ENCODE measurements around the gene ELANE. TPM values are rescaled to one million over a fixed set of nuclear protein-coding genes. Genes with fewer than 3 reads are reported as not detected.

Gene ELANE
- total RNA-seq, 1 donor from 2014 or later: 0.67 TPM

- Histone ChIP-seq H3K4me3 (ENCODE audit: low read depth, low read length) (peak within 1 kb of the TSS; percentile 34), H3K27me3 (ENCODE audit: control insufficient read depth, insufficient read depth, low read length) (peaks cover 29% of the 10 kb centered on the region), H3K36me3 (ENCODE audit: control insufficient read depth, insufficient read depth, low read length) (no peaks in the 10 kb centered on the region)
- TF ChIP-seq, protein P1, sequence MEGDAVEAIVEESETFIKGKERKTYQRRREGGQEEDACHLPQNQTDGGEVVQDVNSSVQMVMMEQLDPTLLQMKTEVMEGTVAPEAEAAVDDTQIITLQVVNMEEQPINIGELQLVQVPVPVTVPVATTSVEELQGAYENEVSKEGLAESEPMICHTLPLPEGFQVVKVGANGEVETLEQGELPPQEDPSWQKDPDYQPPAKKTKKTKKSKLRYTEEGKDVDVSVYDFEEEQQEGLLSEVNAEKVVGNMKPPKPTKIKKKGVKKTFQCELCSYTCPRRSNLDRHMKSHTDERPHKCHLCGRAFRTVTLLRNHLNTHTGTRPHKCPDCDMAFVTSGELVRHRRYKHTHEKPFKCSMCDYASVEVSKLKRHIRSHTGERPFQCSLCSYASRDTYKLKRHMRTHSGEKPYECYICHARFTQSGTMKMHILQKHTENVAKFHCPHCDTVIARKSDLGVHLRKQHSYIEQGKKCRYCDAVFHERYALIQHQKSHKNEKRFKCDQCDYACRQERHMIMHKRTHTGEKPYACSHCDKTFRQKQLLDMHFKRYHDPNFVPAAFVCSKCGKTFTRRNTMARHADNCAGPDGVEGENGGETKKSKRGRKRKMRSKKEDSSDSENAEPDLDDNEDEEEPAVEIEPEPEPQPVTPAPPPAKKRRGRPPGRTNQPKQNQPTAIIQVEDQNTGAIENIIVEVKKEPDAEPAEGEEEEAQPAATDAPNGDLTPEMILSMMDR (IDR thresholded peaks at IDR 0.05; ENCODE audit: insufficient read depth, low read length, poor library complexity, severe bottlenecking): no peak
- no peak for DNase-seq (ENCODE audit: low read depth)
Observed at GRCh38 chr19:858868-859843, 7.1 kb downstream of the ELANE start, which contains the start of gene CFD. Gene CFD, plus strand, starts transcription at chr19:859664. Its CDS starts 26 bp downstream, at chr19:859690.

GRCh38 chr19:861141-861755 is 9.1 kb downstream of the ELANE start:
- H3K4me3 ChIP-seq (ENCODE audit: low read depth, low read length): no peak overlapping the region
- H3K36me3 ChIP-seq (ENCODE audit: control insufficient read depth, insufficient read depth, low read length): no peaks in the 10 kb centered on the region
- DNase-seq (ENCODE audit: low read depth): no peak
- peaks cover 22% of the 10 kb centered on the region for H3K27me3 ChIP-seq (ENCODE audit: control insufficient read depth, insufficient read depth, low read length)
- TF ChIP-seq, protein P1 (IDR thresholded peaks at IDR 0.05; ENCODE audit: insufficient read depth, low read length, poor library complexity, severe bottlenecking): no peak

- Histone ChIP-seq H3K36me3 (ENCODE audit: control insufficient read depth, insufficient read depth, low read length) (no peaks in the 10 kb centered on the region), H3K4me3 (ENCODE audit: low read depth, low read length) (no peak overlapping the region), H3K27me3 (ENCODE audit: control insufficient read depth, insufficient read depth, low read length) (peaks cover 22% of the 10 kb centered on the region)
- TF ChIP-seq, protein P1 (IDR thresholded peaks at IDR 0.05; ENCODE audit: insufficient read depth, low read length, poor library complexity, severe bottlenecking): peak; percentile 26
- DNase-seq (ENCODE audit: low read depth): no peak
Observed at GRCh38 chr19:861756-862580, 9.9 kb downstream of the ELANE start.

DNA sequence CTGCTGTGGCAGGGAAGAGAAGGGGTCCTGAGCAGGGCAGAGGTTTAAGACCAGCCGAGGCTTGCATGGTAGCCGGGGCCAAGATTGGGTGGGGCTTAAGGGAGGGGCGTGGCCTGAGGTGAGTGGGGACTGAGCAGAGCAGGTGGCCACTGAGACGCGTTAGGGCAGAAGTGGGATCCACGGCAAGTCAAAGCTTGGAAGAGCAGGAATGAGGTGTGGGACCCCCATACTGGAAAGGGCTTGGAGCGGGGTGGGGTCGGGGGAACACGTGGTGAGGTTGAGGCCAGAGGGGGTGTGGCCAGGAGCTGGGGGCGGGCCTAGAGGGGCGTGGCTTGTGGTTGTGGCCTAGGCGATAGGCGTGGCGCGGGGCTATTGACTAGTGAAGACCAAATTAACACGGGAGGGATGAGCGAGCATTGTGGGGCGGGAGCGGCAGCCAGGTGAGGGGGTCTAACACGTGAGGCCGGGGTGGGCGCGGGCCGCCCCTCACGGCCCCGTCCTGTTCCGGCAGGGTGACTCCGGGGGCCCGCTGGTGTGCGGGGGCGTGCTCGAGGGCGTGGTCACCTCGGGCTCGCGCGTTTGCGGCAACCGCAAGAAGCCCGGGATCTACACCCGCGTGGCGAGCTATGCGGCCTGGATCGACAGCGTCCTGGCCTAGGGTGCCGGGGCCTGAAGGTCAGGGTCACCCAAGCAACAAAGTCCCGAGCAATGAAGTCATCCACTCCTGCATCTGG is 10.6 kb downstream of the ELANE start:
- no peaks in the 10 kb centered on the region for H3K36me3 ChIP-seq (ENCODE audit: control insufficient read depth, insufficient read depth, low read length)
- TF ChIP-seq, protein P1 (IDR thresholded peaks at IDR 0.05; ENCODE audit: insufficient read depth, low read length, poor library complexity, severe bottlenecking): no peak
- H3K4me3 ChIP-seq (ENCODE audit: low read depth, low read length): no peak overlapping the region
- DNase-seq (ENCODE audit: low read depth): no peak
- peaks cover 22% of the 10 kb centered on the region for H3K27me3 ChIP-seq (ENCODE audit: control insufficient read depth, insufficient read depth, low read length)

- Histone ChIP-seq H3K27me3 (ENCODE audit: control insufficient read depth, insufficient read depth, low read length) (peaks cover 22% of the 10 kb centered on the region), H3K36me3 (ENCODE audit: control insufficient read depth, insufficient read depth, low read length) (peaks cover 1% of the 10 kb centered on the region), H3K4me3 (ENCODE audit: low read depth, low read length) (no peak overlapping the region)
- TF ChIP-seq, protein P1 (IDR thresholded peaks at IDR 0.05; ENCODE audit: insufficient read depth, low read length, poor library complexity, severe bottlenecking): no peak
- DNase-seq (ENCODE audit: low read depth): no peak
Observed at GRCh38 chr19:863315-863620, 11.2 kb downstream of the ELANE start.

Measured in kidney epithelial cell (primary cell).